Endodermal cell (in vitro differentiated cells): ENCODE measurements around the gene MAGOH. TPM values are rescaled to one million over a fixed set of nuclear protein-coding genes. Genes with fewer than 3 reads are reported as not detected.

Experiments
- DNase-seq: peaks from one replicate; pipeline ENCODE4 v3.0.0-alpha.2; 2017
- H3K27ac ChIP-seq: 2 replicates; pipeline ENCODE4 v1.5.1; 2013; ENCODE audit warnings: mild to moderate bottlenecking, low read depth, low read length, moderate library complexity
- H3K27me3 ChIP-seq: 2 replicates; pipeline ENCODE4 v1.6.1; 2013; ENCODE audit warnings: mild to moderate bottlenecking, low read length, moderate library complexity; ENCODE audit not compliant: insufficient read depth, control insufficient read depth, poor library complexity, severe bottlenecking
- H3K36me3 ChIP-seq: 2 replicates; pipeline ENCODE4 v1.7.0; 2013; ENCODE audit warnings: mild to moderate bottlenecking, low read length, moderate library complexity; ENCODE audit not compliant: control insufficient read depth, insufficient read depth
- H3K4me1 ChIP-seq: one replicate; pipeline ENCODE4 v1.7.0; 2013; ENCODE audit warnings: low read length; ENCODE audit not compliant: control insufficient read depth, insufficient read depth
- H3K4me3 ChIP-seq: 2 replicates; pipeline ENCODE4 v1.5.1; 2013; ENCODE audit warnings: mild to moderate bottlenecking, low read length, moderate library complexity
- H3K9ac ChIP-seq: 2 replicates; pipeline ENCODE4 v1.6.1; 2013; ENCODE audit warnings: mild to moderate bottlenecking, low read length, moderate library complexity; ENCODE audit not compliant: poor library complexity, severe bottlenecking; ENCODE audit errors: extremely low read depth
- H3K9me3 ChIP-seq: 2 replicates; pipeline ENCODE4 v1.6.1; 2013; ENCODE audit warnings: mild to moderate bottlenecking, low read length, moderate library complexity; ENCODE audit not compliant: control insufficient read depth
- H3K27ac Mint-ChIP-seq: 2 replicates; pipeline ENCODE4 v1.8.0; 2020; ENCODE audit warnings: mixed read lengths
- H3K27me3 Mint-ChIP-seq: 2 replicates; pipeline ENCODE4 v1.8.0; 2021; ENCODE audit warnings: mild to moderate bottlenecking, mixed read lengths; ENCODE audit not compliant: insufficient read depth
- H3K36me3 Mint-ChIP-seq: 2 replicates; pipeline ENCODE4 v1.8.0; 2020; ENCODE audit warnings: low read depth, mixed read lengths
- H3K4me1 Mint-ChIP-seq: 2 replicates; pipeline ENCODE4 v1.8.0; 2020; ENCODE audit warnings: mixed read lengths
- H3K4me3 Mint-ChIP-seq: 2 replicates; pipeline ENCODE4 v1.8.0; 2020; ENCODE audit warnings: mild to moderate bottlenecking, moderate library complexity, mixed read lengths
- H3K9me3 Mint-ChIP-seq: 2 replicates; pipeline ENCODE4 v1.8.0; 2020; ENCODE audit warnings: mild to moderate bottlenecking, mixed read lengths
- CTCF ChIP-seq: fragments of 200-600 bp; sonication (generic); conservative IDR thresholded peaks from 2 replicates; pipeline ENCODE4 v1.5.0; 2021; ENCODE audit warnings: antibody characterized with exemption, mild to moderate bottlenecking
- WGBS, 2 experiments: methylation state at CpG; one replicate each; pipeline versions ENCODE4 v1.1.5 to v1.1.7; 2013; ENCODE audit warnings: missing lambda C conversion rate in 2 of 2, mixed read lengths in 1 of 2; ENCODE audit not compliant: insufficient coverage in 1 of 2, insufficient read length in 1 of 2; 5-methylcytosine and 5-hydroxymethylcytosine counted together
- total RNA-seq, 2 donors: library from RNA; stranded (reverse); fragmentation: NEBNext Ultra II Directional in 1 of 2; extraction: Animal tissue kit (Norgen Biotek cat#: 25700) in 1 of 2; gene quantifications; 2 replicates in 1 of 2; 3 replicates in 1 of 2; pipeline ENCODE4 v1.2.1, GENCODE V29; 2021

MAGOH gene
- total RNA-seq, 2 donors from 2014 or later, result 59.1 to 74.7 TPM

- Histone ChIP-seq H3K36me3 (peaks cover 73% of the 10 kb centered on the region), H3K27me3 (no peaks in the 10 kb centered on the region), H3K9ac (no peak overlapping the region), H3K9me3 (no peaks in the 10 kb centered on the region), H3K27ac (no peak overlapping the region), H3K4me3 (no peak overlapping the region), H3K4me1 (no peaks in the 10 kb centered on the region)
- peaks cover 61% of the 10 kb centered on the region for H3K36me3 Mint-ChIP-seq
- no peak for TF ChIP-seq CTCF
- H3K4me1 Mint-ChIP-seq, result no peaks in the 10 kb centered on the region
- no peak overlapping the region for H3K27ac Mint-ChIP-seq
- WGBS, 2 experiments, result 95 to 97% methylated on average over 5 to 11 of the region's 11 CpGs
- no peaks in the 10 kb centered on the region for H3K27me3 Mint-ChIP-seq
- no peak overlapping the region for H3K4me3 Mint-ChIP-seq
- no peaks in the 10 kb centered on the region for H3K9me3 Mint-ChIP-seq
- DNase-seq, result no peak
Measured at GRCh38 chr1:53264048-53264447, 25.7 kb upstream of the MAGOH start.

- H3K27ac Mint-ChIP-seq, result no peak overlapping the region
- peaks cover 76% of the 10 kb centered on the region for H3K36me3 ChIP-seq
Measured at GRCh38 chr1:53262000-53262399, 23.7 kb upstream of the MAGOH start.

GRCh38 chr1:53260631-53261247 is 22.4 kb upstream of the MAGOH start:
- no peak for DNase-seq
- Mint-ChIP-seq H3K36me3 (peaks cover 68% of the 10 kb centered on the region), H3K9me3 (no peaks in the 10 kb centered on the region), H3K27ac (no peak overlapping the region), H3K4me3 (no peak overlapping the region), H3K4me1 (no peaks in the 10 kb centered on the region), H3K27me3 (no peaks in the 10 kb centered on the region)
- TF ChIP-seq CTCF, result no peak
- H3K4me3 ChIP-seq, result no peak overlapping the region
- no peak overlapping the region for H3K9ac ChIP-seq
- H3K27me3 ChIP-seq, result no peaks in the 10 kb centered on the region
- no peaks in the 10 kb centered on the region for H3K4me1 ChIP-seq
- peaks cover 86% of the 10 kb centered on the region for H3K36me3 ChIP-seq
- WGBS, 2 experiments, result 86 to 92% methylated on average over 2 to 4 of the region's 4 CpGs
- no peak overlapping the region for H3K27ac ChIP-seq
- H3K9me3 ChIP-seq, result no peaks in the 10 kb centered on the region

More at GRCh38 chr1:53262000-53262399, 23.7 kb upstream of the MAGOH start:
- DNase-seq, result no peak
- peaks cover 66% of the 10 kb centered on the region for H3K36me3 Mint-ChIP-seq
- H3K27ac ChIP-seq, result no peak overlapping the region
- H3K9me3 Mint-ChIP-seq, result no peaks in the 10 kb centered on the region
- no peak overlapping the region for H3K4me3 Mint-ChIP-seq
- H3K27me3 Mint-ChIP-seq, result no peaks in the 10 kb centered on the region
- H3K4me1 Mint-ChIP-seq, result no peaks in the 10 kb centered on the region
- 86 to 91% methylated on average over 2 to 3 of the region's 3 CpGs for WGBS, 2 experiments
- no peaks in the 10 kb centered on the region for H3K4me1 ChIP-seq
- no peak overlapping the region for H3K4me3 ChIP-seq
- H3K9ac ChIP-seq, result no peak overlapping the region
- H3K9me3 ChIP-seq, result no peaks in the 10 kb centered on the region
- TF ChIP-seq CTCF, result no peak
- no peaks in the 10 kb centered on the region for H3K27me3 ChIP-seq
